Activated T-helper 1 cell treated with anti-CD3 and anti-CD28 coated beads, Interleukin-12 subunit alpha, Interleukin-12 subunit beta, Interleukin-2, Interleukin-4 antibody, amounts not matched to agents 30 ng/mL and 10 ng/mL and 1 ng/mL, durations not matched to agents 14 hours and 24 hours and 36 hours (primary cell): Measurements from ENCODE around the gene EMILIN3. TPM values are rescaled to one million over a fixed set of nuclear protein-coding genes. Genes with fewer than 3 reads are reported as not detected.

Experiments
- DNase-seq: peaks from one replicate; pipeline ENCODE4 v3.0.0; 2021; ENCODE audit warnings: low spot score
- H3K27ac Mint-ChIP-seq: one replicate; pipeline ENCODE4 v1.8.0; 2021; ENCODE audit warnings: mild to moderate bottlenecking, mixed read lengths
- H3K27me3 Mint-ChIP-seq: one replicate; pipeline ENCODE4 v1.8.0; 2022; ENCODE audit warnings: mild to moderate bottlenecking, moderate library complexity, mixed read lengths; ENCODE audit not compliant: insufficient read depth
- H3K36me3 Mint-ChIP-seq: one replicate; pipeline ENCODE4 v1.8.0; 2021; ENCODE audit warnings: low read depth, mixed read lengths
- H3K4me1 Mint-ChIP-seq: one replicate; pipeline ENCODE4 v1.8.0; 2021; ENCODE audit warnings: low read depth, mixed read lengths
- H3K4me3 Mint-ChIP-seq: one replicate; pipeline ENCODE4 v1.8.0; 2021; ENCODE audit warnings: mild to moderate bottlenecking, moderate library complexity, mixed read lengths
- H3K9me3 Mint-ChIP-seq: one replicate; pipeline ENCODE4 v1.8.0; 2021; ENCODE audit warnings: mixed read lengths
- intact Hi-C: fragments of 100-400 bp; cut with micrococcal nuclease; formaldehyde crosslinking; loops from one replicate; pipeline ENCODE4 v1.15.1; 2024
- total RNA-seq: library from RNA; stranded (reverse); gene quantifications from 2 replicates; pipeline ENCODE4 v1.2.3, GENCODE V29; 2022

The EMILIN3 gene
- total RNA-seq, 1 donor from 2014 or later = 0.65 TPM

GRCh38 chr20:41380551-41381193 lies 14.1 kb upstream of the EMILIN3 start:
- no peaks in the 10 kb centered on the region for H3K4me1 Mint-ChIP-seq
- no peak overlapping the region for H3K4me3 Mint-ChIP-seq
- H3K27me3 Mint-ChIP-seq = peaks cover 39% of the 10 kb centered on the region
- no peaks in the 10 kb centered on the region for H3K36me3 Mint-ChIP-seq
- no peak for DNase-seq
- no peak overlapping the region for H3K27ac Mint-ChIP-seq
- no peaks in the 10 kb centered on the region for H3K9me3 Mint-ChIP-seq
- intact Hi-C loops = no loop called here

- Mint-ChIP-seq H3K27ac (no peak overlapping the region), H3K4me3 (no peak overlapping the region), H3K27me3 (peaks cover 39% of the 10 kb centered on the region), H3K4me1 (no peaks in the 10 kb centered on the region), H3K9me3 (no peaks in the 10 kb centered on the region), H3K36me3 (no peaks in the 10 kb centered on the region)
- intact Hi-C loops = no loop called here
- DNase-seq = no peak
Observed at GRCh38 chr20:41379551-41379950, 12.9 kb upstream of the EMILIN3 start.

- no peak overlapping the region for H3K4me3 Mint-ChIP-seq
- H3K36me3 Mint-ChIP-seq = no peaks in the 10 kb centered on the region
- DNase-seq = no peak
- intact Hi-C loops = no loop called here
- no peak overlapping the region for H3K27ac Mint-ChIP-seq
- H3K9me3 Mint-ChIP-seq = no peaks in the 10 kb centered on the region
- peaks cover 33% of the 10 kb centered on the region for H3K27me3 Mint-ChIP-seq
- no peaks in the 10 kb centered on the region for H3K4me1 Mint-ChIP-seq
Observed at GRCh38 chr20:41377275-41377674, 10.7 kb upstream of the EMILIN3 start.

- Mint-ChIP-seq H3K36me3 (no peaks in the 10 kb centered on the region), H3K9me3 (peaks cover 2% of the 10 kb centered on the region), H3K27ac (no peak overlapping the region), H3K4me3 (no peak overlapping the region), H3K4me1 (no peaks in the 10 kb centered on the region), H3K27me3 (peaks cover 29% of the 10 kb centered on the region)
- intact Hi-C loops = no loop called here
- DNase-seq = no peak
Observed at GRCh38 chr20:41376349-41376748, 9.7 kb upstream of the EMILIN3 start.

GRCh38 chr20:41375846-41376245 lies 9.2 kb upstream of the EMILIN3 start:
- H3K27me3 Mint-ChIP-seq = peaks cover 29% of the 10 kb centered on the region
- peaks cover 2% of the 10 kb centered on the region for H3K36me3 Mint-ChIP-seq
- peaks cover 6% of the 10 kb centered on the region for H3K9me3 Mint-ChIP-seq
- H3K4me1 Mint-ChIP-seq = no peaks in the 10 kb centered on the region
- DNase-seq = no peak
- no peak overlapping the region for H3K27ac Mint-ChIP-seq
- H3K4me3 Mint-ChIP-seq = no peak overlapping the region
- intact Hi-C loops = no loop called here

GRCh38 chr20:41373931-41374920 lies 7.6 kb upstream of the EMILIN3 start:
- peaks cover 27% of the 10 kb centered on the region for H3K27me3 Mint-ChIP-seq
- H3K4me3 Mint-ChIP-seq = no peak overlapping the region
- H3K4me1 Mint-ChIP-seq = no peaks in the 10 kb centered on the region
- intact Hi-C loops = no loop called here
- DNase-seq = no peak
- peaks cover 2% of the 10 kb centered on the region for H3K36me3 Mint-ChIP-seq
- no peak overlapping the region for H3K27ac Mint-ChIP-seq
- peaks cover 6% of the 10 kb centered on the region for H3K9me3 Mint-ChIP-seq

GRCh38 chr20:41373251-41373783 lies 6.7 kb upstream of the EMILIN3 start:
- intact Hi-C loops = no loop called here
- Mint-ChIP-seq H3K27me3 (peaks cover 29% of the 10 kb centered on the region), H3K4me3 (no peak overlapping the region), H3K4me1 (no peaks in the 10 kb centered on the region), H3K9me3 (peaks cover 6% of the 10 kb centered on the region), H3K36me3 (peaks cover 2% of the 10 kb centered on the region), H3K27ac (no peak overlapping the region)
- DNase-seq = no peak

- peaks cover 2% of the 10 kb centered on the region for H3K36me3 Mint-ChIP-seq
- peaks cover 31% of the 10 kb centered on the region for H3K27me3 Mint-ChIP-seq
- peaks cover 4% of the 10 kb centered on the region for H3K4me1 Mint-ChIP-seq
- no peak overlapping the region for H3K4me3 Mint-ChIP-seq
- intact Hi-C loops = no loop called here
- H3K9me3 Mint-ChIP-seq = peaks cover 6% of the 10 kb centered on the region
- no peak for DNase-seq
- H3K27ac Mint-ChIP-seq = no peak overlapping the region
Observed at GRCh38 chr20:41371371-41371770, 4.8 kb upstream of the EMILIN3 start.

- H3K27ac Mint-ChIP-seq = no peak overlapping the region
- DNase-seq = no peak
- peaks cover 6% of the 10 kb centered on the region for H3K9me3 Mint-ChIP-seq
- intact Hi-C loops = no loop called here
- H3K27me3 Mint-ChIP-seq = peaks cover 34% of the 10 kb centered on the region
- H3K4me3 Mint-ChIP-seq = no peak overlapping the region
- H3K36me3 Mint-ChIP-seq = peaks cover 2% of the 10 kb centered on the region
- H3K4me1 Mint-ChIP-seq = peaks cover 4% of the 10 kb centered on the region
Observed at GRCh38 chr20:41370176-41370575, 3.6 kb upstream of the EMILIN3 start.

GRCh38 chr20:41369673-41370072 lies 3.1 kb upstream of the EMILIN3 start:
- peaks cover 38% of the 10 kb centered on the region for H3K27me3 Mint-ChIP-seq
- no peak overlapping the region for H3K27ac Mint-ChIP-seq
- H3K36me3 Mint-ChIP-seq = peaks cover 2% of the 10 kb centered on the region

GRCh38 chr20:41367956-41368355 lies 1.3 kb upstream of the EMILIN3 start:
- peaks cover 6% of the 10 kb centered on the region for H3K9me3 Mint-ChIP-seq
- no peak for DNase-seq
- no peak overlapping the region for H3K4me3 Mint-ChIP-seq
- H3K27ac Mint-ChIP-seq = no peak overlapping the region
- H3K36me3 Mint-ChIP-seq = peaks cover 2% of the 10 kb centered on the region
- H3K4me1 Mint-ChIP-seq = peaks cover 4% of the 10 kb centered on the region
- intact Hi-C loops = no loop called here
- peaks cover 39% of the 10 kb centered on the region for H3K27me3 Mint-ChIP-seq

More at GRCh38 chr20:41369673-41370072, 3.1 kb upstream of the EMILIN3 start:
- H3K9me3 Mint-ChIP-seq = peaks cover 6% of the 10 kb centered on the region
- DNase-seq = no peak
- intact Hi-C loops = no loop called here
- peaks cover 4% of the 10 kb centered on the region for H3K4me1 Mint-ChIP-seq
- H3K4me3 Mint-ChIP-seq = no peak overlapping the region

- peak overlapping the region; percentile 49 for H3K4me3 Mint-ChIP-seq
- peaks cover 2% of the 10 kb centered on the region for H3K36me3 Mint-ChIP-seq
- peak overlapping the region; percentile 23 for H3K27ac Mint-ChIP-seq
- no peak for DNase-seq
- H3K4me1 Mint-ChIP-seq = peaks cover 4% of the 10 kb centered on the region
- peaks cover 6% of the 10 kb centered on the region for H3K9me3 Mint-ChIP-seq
- peaks cover 39% of the 10 kb centered on the region for H3K27me3 Mint-ChIP-seq
- intact Hi-C loops = no loop called here
Observed at GRCh38 chr20:41367393-41367695, 726 bp upstream of the EMILIN3 start.
